GM19240 (cell line): ENCODE measurements around the gene INTS1.

Experiments used
- DNase-seq: peaks from one replicate; pipeline ENCODE4 v3.0.0; 2011; ENCODE audit warnings: low spot score; ENCODE audit not compliant: insufficient read length

Gene INTS1

GRCh38 chr7:1509226-1509625 is 5.0 kb upstream of the INTS1 start:
- no peak for DNase-seq

- no peak for DNase-seq
These were observed 4.1 kb upstream of the INTS1 start for GRCh38 chr7:1508277-1508758.

GRCh38 chr7:1505731-1506550 is 1.8 kb upstream of the INTS1 start:
- no peak for DNase-seq

GRCh38 chr7:1503390-1503789 is 799 bp downstream of the INTS1 start:
- DNase-seq = no peak

GRCh38 chr7:1502845-1503244 is 1.3 kb downstream of the INTS1 start:
- DNase-seq = no peak

- DNase-seq = no peak
These were observed 2.5 kb downstream of the INTS1 start for GRCh38 chr7:1501487-1502270.

GRCh38 chr7:1500064-1500807 is 4.0 kb downstream of the INTS1 start:
- no peak for DNase-seq

- DNase-seq = no peak
These were observed 4.7 kb downstream of the INTS1 start for GRCh38 chr7:1499367-1500029.

GRCh38 chr7:1498370-1499305 is 5.6 kb downstream of the INTS1 start:
- no peak for DNase-seq

GRCh38 chr7:1497293-1497927 is 6.8 kb downstream of the INTS1 start:
- DNase-seq = no peak

- no peak for DNase-seq
These were observed 7.5 kb downstream of the INTS1 start for GRCh38 chr7:1496531-1497292.

GRCh38 chr7:1495564-1496242 is 8.5 kb downstream of the INTS1 start:
- no peak for DNase-seq

- no peak for DNase-seq
These were observed 9.2 kb downstream of the INTS1 start for GRCh38 chr7:1494866-1495563.

- no peak for DNase-seq
These were observed 9.7 kb downstream of the INTS1 start for GRCh38 chr7:1494447-1494846.

- DNase-seq = no peak
These were observed 10.6 kb downstream of the INTS1 start for GRCh38 chr7:1493571-1493970.

GRCh38 chr7:1493129-1493528 is 11.1 kb downstream of the INTS1 start:
- DNase-seq = no peak

- no peak for DNase-seq
These were observed 11.5 kb downstream of the INTS1 start for GRCh38 chr7:1492640-1493039.

- no peak for DNase-seq
These were observed 12.0 kb downstream of the INTS1 start for GRCh38 chr7:1492221-1492620.
